ENCODE measurements around the gene BCL7A. TPM values are rescaled to one million over a fixed set of nuclear protein-coding genes. Genes with fewer than 3 reads are reported as not detected.
A peak's percentile ranks its signal among the peaks of the same experiment; 100 is the strongest.

The BCL7A gene
- polyA plus RNA-seq, 3 donors, result 0.34 to 0.79 (median 0.56) TPM

- Mint-ChIP-seq H3K9me3 (no peaks in the 10 kb centered on the region), H3K4me1 (peaks cover 30% of the 10 kb centered on the region), H3K4me3 (no peak overlapping the region), H3K27me3 (ENCODE audit: low read depth in 3 of 3) (no peaks in the 10 kb centered on the region), H3K27ac (no peak overlapping the region), H3K36me3 (peaks cover 11 to 26% of the 10 kb centered on the region in 2 donors)
- Histone ChIP-seq H3K4me3 (replicated peaks in 1 of 3; ENCODE audit: low read depth in 2 of 3, low read length in 3 of 3) (no peak overlapping the region), H3K27me3 (ENCODE audit: control insufficient read depth in 2 of 2, insufficient read depth in 2 of 2, low read length in 2 of 2) (no peaks in the 10 kb centered on the region), H3K9me3 (replicated peaks in 1 of 2; ENCODE audit: control insufficient read depth in 1 of 2, insufficient read depth in 1 of 2, low read length in 2 of 2) (no peaks in the 10 kb centered on the region), H3K79me2 (ENCODE audit: insufficient read depth, low read length) (peaks cover 99% of the 10 kb centered on the region), H3K4me1 (ENCODE audit: control insufficient read depth in 1 of 2, insufficient read depth in 2 of 2, low read length in 2 of 2) (peaks cover 54 to 56% of the 10 kb centered on the region in 2 donors), H4K20me1 (ENCODE audit: insufficient read depth, low read length) (peaks cover 100% of the 10 kb centered on the region), H3K4me2 (replicated peaks; ENCODE audit: extremely low read depth, low read length, poor library complexity, severe bottlenecking) (no peak overlapping the region), H2AFZ (ENCODE audit: insufficient read depth, low read depth, low read length, poor library complexity, severe bottlenecking) (no peak overlapping the region), H3K27ac (ENCODE audit: low read depth in 1 of 2, low read length in 2 of 2) (peak overlapping the region in 1 of 2 donors; percentile 66), H3K9ac (ENCODE audit: insufficient read depth, low read length, poor library complexity, severe bottlenecking) (no peak overlapping the region), H3K36me3 (replicated peaks in 1 of 2; ENCODE audit: control insufficient read depth in 1 of 2, insufficient read depth in 2 of 2, low read length in 2 of 2) (peaks cover 4 to 33% of the 10 kb centered on the region in 2 donors)
- TF ChIP-seq CTCF (IDR thresholded peaks at IDR 0.05), result no peak
- DNase-seq, result no peak
- intact Hi-C loops (cut with micrococcal nuclease), result no loop called here
- 100% methylated on average over 7 of the region's 9 CpGs for WGBS (ENCODE audit: insufficient coverage)
Measured at GRCh38 chr12:122093098-122093883, 71.6 kb downstream of the BCL7A start.

- Histone ChIP-seq H3K4me3 (replicated peaks in 1 of 3; ENCODE audit: low read depth in 2 of 3, low read length in 3 of 3) (no peak overlapping the region), H3K9ac (ENCODE audit: insufficient read depth, low read length, poor library complexity, severe bottlenecking) (no peak overlapping the region), H2AFZ (ENCODE audit: insufficient read depth, low read depth, low read length, poor library complexity, severe bottlenecking) (no peak overlapping the region), H3K9me3 (replicated peaks in 1 of 2; ENCODE audit: control insufficient read depth in 1 of 2, insufficient read depth in 1 of 2, low read length in 2 of 2) (no peaks in the 10 kb centered on the region), H3K36me3 (replicated peaks in 1 of 2; ENCODE audit: control insufficient read depth in 1 of 2, insufficient read depth in 2 of 2, low read length in 2 of 2) (peaks cover 4 to 24% of the 10 kb centered on the region in 2 donors), H3K79me2 (ENCODE audit: insufficient read depth, low read length) (peaks cover 99% of the 10 kb centered on the region), H3K27me3 (ENCODE audit: control insufficient read depth in 2 of 2, insufficient read depth in 2 of 2, low read length in 2 of 2) (no peaks in the 10 kb centered on the region), H3K4me1 (ENCODE audit: control insufficient read depth in 1 of 2, insufficient read depth in 2 of 2, low read length in 2 of 2) (peaks cover 59 to 61% of the 10 kb centered on the region in 2 donors), H3K27ac (ENCODE audit: low read depth in 1 of 2, low read length in 2 of 2) (peak overlapping the region in 1 of 2 donors; percentile 66), H4K20me1 (ENCODE audit: insufficient read depth, low read length) (peaks cover 100% of the 10 kb centered on the region), H3K4me2 (replicated peaks; ENCODE audit: extremely low read depth, low read length, poor library complexity, severe bottlenecking) (no peak overlapping the region)
- no peak overlapping the region for H3K27ac Mint-ChIP-seq
- no peaks in the 10 kb centered on the region for H3K9me3 Mint-ChIP-seq
- H3K27me3 Mint-ChIP-seq (ENCODE audit: low read depth in 3 of 3), result no peaks in the 10 kb centered on the region
- peaks cover 9 to 23% of the 10 kb centered on the region in 2 donors for H3K36me3 Mint-ChIP-seq
- WGBS (ENCODE audit: insufficient coverage), result 99% methylated on average over 5 of the region's 5 CpGs
- H3K4me3 Mint-ChIP-seq, result no peak overlapping the region
- H3K4me1 Mint-ChIP-seq, result peaks cover 31% of the 10 kb centered on the region
- no peak for TF ChIP-seq CTCF (IDR thresholded peaks at IDR 0.05)
- intact Hi-C loops (cut with micrococcal nuclease), result no loop called here
- no peak for DNase-seq
Measured at GRCh38 chr12:122094137-122094734, 72.6 kb downstream of the BCL7A start.

Data from CD14-positive monocyte (primary cell).